Fibroblast of the aortic adventitia (primary cell): Measurements from ENCODE around the gene PHF11. TPM values are rescaled to one million over a fixed set of nuclear protein-coding genes. Genes with fewer than 3 reads are reported as not detected.

Experiments used
- DNase-seq: peaks from one replicate; pipeline ENCODE4 v3.0.0-alpha.2; 2010; ENCODE audit warnings: low read depth
- H3K4me3 ChIP-seq: 2 replicates; pipeline ENCODE4 v1.5.1; 2011; ENCODE audit warnings: low read depth, mild to moderate bottlenecking, control low read depth, low read length, moderate library complexity
- CTCF ChIP-seq: IDR thresholded peaks from 2 replicates; pipeline ENCODE4 v1.5.1; 2011; ENCODE audit warnings: mild to moderate bottlenecking, low read length, control low read depth, inconsistent platforms; ENCODE audit not compliant: insufficient read depth
- total RNA-seq: library from RNA; depleted of rRNA; stranded (reverse); fragments of >200 nt; gene quantifications from 2 replicates; pipeline ENCODE4 v1.2.3, GENCODE V29; 2012; ENCODE audit warnings: low replicate concordance

The PHF11 gene
- total RNA-seq, 1 donor, result 33.7 TPM

- H3K4me3 ChIP-seq, result no peak overlapping the region
- TF ChIP-seq CTCF, result no peak
- no peak for DNase-seq
Observed at GRCh38 chr13:49567491-49567890, 71.7 kb downstream of the PHF11 start.

GRCh38 chr13:49569993-49570689, 74.4 kb downstream of the PHF11 start:
- no peak overlapping the region for H3K4me3 ChIP-seq
- TF ChIP-seq CTCF, result no peak
- no peak for DNase-seq

GRCh38 chr13:49571299-49572240, 75.8 kb downstream of the PHF11 start:
- no peak overlapping the region for H3K4me3 ChIP-seq
- TF ChIP-seq CTCF, result no peak

More at GRCh38 chr13:49571299-49572240, 75.8 kb downstream of the PHF11 start:
- DNase-seq, result no peak

Other genes starting within 250 kb of the PHF11 start
- 3.8 and 9.1 TPM in 2 replicates for gene CDADC1, start 248.0 kb upstream of the PHF11 start, total RNA-seq
- gene CAB39L, start 51.9 kb upstream of the PHF11 start, total RNA-seq, result 19.9 and 23.3 TPM in 2 replicates
- 6.1 and 11.0 TPM in 2 replicates for gene SETDB2, start 51.7 kb upstream of the PHF11 start, total RNA-seq
- 24.0 and 40.7 TPM in 2 replicates for gene RCBTB1, start 89.6 kb downstream of the PHF11 start, total RNA-seq
- gene ARL11, start 132.6 kb downstream of the PHF11 start, total RNA-seq, result not detected in 2 replicates
- gene EBPL, start 195.5 kb downstream of the PHF11 start, total RNA-seq, result 37.1 and 47.0 TPM in 2 replicates